ENCODE measurements around the gene RASA1. TPM values are rescaled to one million over a fixed set of nuclear protein-coding genes. Genes with fewer than 3 reads are reported as not detected.

The RASA1 gene
- total and polyA plus RNA-seq, 9 of the 15 experiments (the other 6 are each of a cell fraction or from before 2014, with no cell fraction given): 3.2 to 17.3 (median 9.2) TPM

GRCh38 chr5:87438231-87438630 lies 170.5 kb downstream of the RASA1 start (continued):
- TF ChIP-seq ZNF644 (tag; IDR thresholded peaks at IDR 0.05; ENCODE audit: low read depth): no peak
- TF ChIP-seq CSDE1 (IDR thresholded peaks at IDR 0.05): no peak
- no peak for TF ChIP-seq RAD51 (IDR thresholded peaks at IDR 0.05; ENCODE audit: borderline replicate concordance, low read depth)
- TF ChIP-seq RBM14 (IDR thresholded peaks at IDR 0.05; ENCODE audit: borderline replicate concordance, insufficient read depth, low read depth, low read length): no peak
- no peak for TF ChIP-seq PREB (CRISPR knock-in tag; IDR thresholded peaks at IDR 0.05)

Small RNA genes lying within 50 kb of the gene (small RNA-seq; reads per million reads assigned to genes)
- not detected for gene RN7SL629P
- gene RNU6-606P: not detected
- gene RNU6-727P: not detected

Other genes starting within 250 kb of the RASA1 start
- gene CCNH, start 145.0 kb downstream of the RASA1 start, total RNA-seq (2014; rRNA removed): 139 and 144 TPM in 2 replicates
- 182 and 209 TPM in 2 replicates for gene CCNH, start 145.0 kb downstream of the RASA1 start, total RNA-seq (2014; rRNA removed; fragmentation: Illumina TruSeq; extraction: Trizol)
- gene CCNH, start 145.0 kb downstream of the RASA1 start, total RNA-seq (2015; rRNA removed; fragmentation: Illumina TruSeq; extraction: Trizol): 173 and 174 TPM in 2 replicates
- gene CCNH, start 145.0 kb downstream of the RASA1 start, total RNA-seq (2021): 100 and 102 TPM in 2 replicates
- 115 and 145 TPM in 2 replicates for gene CCNH, start 145.0 kb downstream of the RASA1 start, polyA plus RNA-seq (2011; rRNA removed)
- 126 and 150 TPM in 2 replicates for gene CCNH, start 145.0 kb downstream of the RASA1 start, polyA plus RNA-seq (2014; fragmentation: Illumina TruSeq; extraction: Trizol)
- gene CCNH, start 145.0 kb downstream of the RASA1 start, polyA plus RNA-seq (2014; fragmentation: Nextera tagmentation; extraction: Ambion mirVana): 100 to 1,000 TPM; 208 to 213 TPM
- 131 and 138 TPM in 2 replicates for gene CCNH, start 145.0 kb downstream of the RASA1 start, polyA plus RNA-seq (2014; rRNA removed)

Data from K562 (cell line).